ENCODE data around the gene VWA7. TPM values are rescaled to one million over a fixed set of nuclear protein-coding genes. Genes with fewer than 3 reads are reported as not detected.
A peak's percentile ranks its signal among the peaks of the same experiment; 100 is the strongest.

The VWA7 gene
- total and polyA plus RNA-seq, 4 experiments from 2014 or later = 1.00 to 2.5 (median 1.4) TPM

- intact Hi-C loops (cut with micrococcal nuclease) = no loop called here
- Mint-ChIP-seq H3K36me3 (no peaks in the 10 kb centered on the region), H3K4me1 (peaks cover 0 to 5% (median 2%) of the 10 kb centered on the region in 4 donors), H3K4me3 (no peak overlapping the region), H3K9me3 (no peaks in the 10 kb centered on the region), H3K27me3 (peaks cover 0 to 2% of the 10 kb centered on the region in 2 donors), H3K27ac (no peak overlapping the region)
- ChIA-PET POLR2A (ENCODE audit: partially characterized antibody) (no interaction called here), CTCF (ENCODE audit: partially characterized antibody) (interaction anchor here (1.7 kb wide), 1 partner anchor 51 kb away, joined by 5 read pairs; no protein-coding TSS in a partner anchor)
- Histone ChIP-seq H3K4me3 (ENCODE audit: low read length in 2 of 2) (no peak overlapping the region), H3K9me3 (ENCODE audit: control insufficient read depth in 1 of 2, low read length in 2 of 2) (no peaks in the 10 kb centered on the region), H3K27ac (ENCODE audit: low read depth, low read length) (no peak overlapping the region), H3K36me3 (ENCODE audit: insufficient read depth, low read length) (no peaks in the 10 kb centered on the region), H3K27me3 (ENCODE audit: insufficient read depth, low read length) (no peaks in the 10 kb centered on the region), H3K4me1 (ENCODE audit: insufficient read depth, low read length) (no peaks in the 10 kb centered on the region)
- no peak for DNase-seq
Observed at GRCh38 chr6:31719001-31719400, 58.1 kb downstream of the VWA7 start.

- Mint-ChIP-seq H3K27me3 (peaks cover 0 to 2% of the 10 kb centered on the region in 2 donors), H3K4me3 (no peak overlapping the region), H3K27ac (peak overlapping the region in 1 of 7 donors; percentile 42), H3K4me1 (peaks cover 0 to 2% (median 1%) of the 10 kb centered on the region in 4 donors), H3K36me3 (no peaks in the 10 kb centered on the region), H3K9me3 (no peaks in the 10 kb centered on the region)
- H3K36me3 ChIP-seq (ENCODE audit: insufficient read depth, low read length) = no peaks in the 10 kb centered on the region
- intact Hi-C loops (cut with micrococcal nuclease) = no loop called here
- H3K9me3 ChIP-seq (ENCODE audit: control insufficient read depth in 1 of 2, low read length in 2 of 2) = no peaks in the 10 kb centered on the region
- ChIA-PET POLR2A (ENCODE audit: partially characterized antibody) (no interaction called here), CTCF (ENCODE audit: partially characterized antibody) (no interaction called here)
- no peaks in the 10 kb centered on the region for H3K27me3 ChIP-seq (ENCODE audit: insufficient read depth, low read length)
- DNase-seq = no peak
- no peak overlapping the region for H3K27ac ChIP-seq (ENCODE audit: low read depth, low read length)
- H3K4me3 ChIP-seq (ENCODE audit: low read length in 2 of 2) = no peak overlapping the region
- H3K4me1 ChIP-seq (ENCODE audit: insufficient read depth, low read length) = no peaks in the 10 kb centered on the region
Observed at GRCh38 chr6:31718265-31718664, 58.9 kb downstream of the VWA7 start.

DNA sequence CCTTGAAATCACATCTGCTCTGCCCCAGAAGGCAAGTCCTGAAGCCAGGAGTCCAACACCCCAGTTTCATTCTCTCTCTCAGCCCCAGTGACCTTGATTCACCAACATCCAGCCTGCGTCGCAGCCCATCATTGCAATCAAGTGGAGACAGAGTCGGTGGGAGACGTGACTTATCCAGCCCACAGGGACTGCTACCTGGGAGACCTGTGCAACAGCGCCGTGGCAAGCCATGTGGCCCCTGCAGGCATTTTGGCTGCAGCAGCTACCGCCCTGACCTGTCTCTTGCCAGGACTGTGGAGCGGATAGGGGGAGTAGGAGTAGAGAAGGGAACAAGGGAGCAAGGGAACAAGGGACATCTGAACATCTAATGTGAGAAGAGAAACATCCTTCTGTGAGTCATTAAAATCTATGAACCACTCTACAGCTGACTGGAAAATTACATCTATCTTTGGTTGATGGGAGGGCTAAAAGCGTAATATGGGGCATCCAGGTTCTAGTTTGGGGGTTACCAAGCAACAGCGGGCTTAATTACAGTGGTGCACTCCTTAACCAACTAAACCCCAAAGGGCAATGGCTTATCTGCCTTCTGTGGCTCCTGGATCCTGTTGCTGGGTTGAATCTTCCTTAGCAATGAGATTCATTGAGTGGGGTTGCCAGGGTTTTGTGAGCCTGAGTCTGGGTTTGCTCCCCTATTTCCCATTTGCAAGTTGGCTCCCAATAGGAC is 59.5 kb downstream of the VWA7 start:
- H3K9me3 Mint-ChIP-seq = no peaks in the 10 kb centered on the region
- Histone ChIP-seq H3K27me3 (ENCODE audit: insufficient read depth, low read length) (no peaks in the 10 kb centered on the region), H3K27ac (ENCODE audit: low read depth, low read length) (no peak overlapping the region), H3K9me3 (ENCODE audit: control insufficient read depth in 1 of 2, low read length in 2 of 2) (no peaks in the 10 kb centered on the region), H3K4me3 (ENCODE audit: low read length in 2 of 2) (no peak overlapping the region), H3K36me3 (ENCODE audit: insufficient read depth, low read length) (no peaks in the 10 kb centered on the region), H3K4me1 (ENCODE audit: insufficient read depth, low read length) (no peaks in the 10 kb centered on the region)
- H3K27me3 Mint-ChIP-seq = peaks cover 0 to 2% of the 10 kb centered on the region in 2 donors
- no peaks in the 10 kb centered on the region for H3K36me3 Mint-ChIP-seq
- ChIA-PET CTCF (ENCODE audit: partially characterized antibody) (no interaction called here), POLR2A (ENCODE audit: partially characterized antibody) (no interaction called here)
- intact Hi-C loops (cut with micrococcal nuclease) = no loop called here
- H3K4me1 Mint-ChIP-seq = peaks cover 0 to 2% (median 0%) of the 10 kb centered on the region in 4 donors
- no peak overlapping the region for H3K4me3 Mint-ChIP-seq
- DNase-seq = no peak
- H3K27ac Mint-ChIP-seq = no peak overlapping the region

Other genes with a start within 250 kb of the VWA7 start
Only the 30 nearest of the 43 such genes appear.
- gene AIF1, start 162.1 kb downstream of the VWA7 start, total RNA-seq = 1 to 10 TPM; 5.2 to 7.4 TPM
- 10 to 100 TPM; 10.8 to 11.0 TPM for gene AIF1, start 162.1 kb downstream of the VWA7 start, polyA plus RNA-seq
- 100 to 1,000 TPM; 214 to 218 TPM for gene PRRC2A, start 156.6 kb downstream of the VWA7 start, total RNA-seq
- gene PRRC2A, start 156.6 kb downstream of the VWA7 start, polyA plus RNA-seq = 10 to 100 TPM in 1 of 2 donors, under 1 TPM in 1; 0.09 to 12.1 TPM
- 100 to 1,000 TPM; 296 to 325 TPM for gene BAG6, start 124.7 kb downstream of the VWA7 start, total RNA-seq
- gene BAG6, start 124.7 kb downstream of the VWA7 start, polyA plus RNA-seq = 10 to 100 TPM; 12.0 to 23.1 TPM
- gene APOM, start 121.4 kb downstream of the VWA7 start, total RNA-seq = 1 to 10 TPM; 1.3 to 1.5 TPM
- 1 to 10 TPM; 4.9 to 5.2 TPM for gene APOM, start 121.4 kb downstream of the VWA7 start, polyA plus RNA-seq
- gene C6orf47, start 116.5 kb downstream of the VWA7 start, total RNA-seq = 10 to 100 TPM; 37.5 to 39.9 TPM
- 10 to 100 TPM; 15.8 to 29.7 TPM for gene C6orf47, start 116.5 kb downstream of the VWA7 start, polyA plus RNA-seq
- gene GPANK1, start 112.3 kb downstream of the VWA7 start, total RNA-seq = 10 to 100 TPM; 25.1 to 25.5 TPM
- gene GPANK1, start 112.3 kb downstream of the VWA7 start, polyA plus RNA-seq = 10 to 100 TPM; 16.7 to 19.5 TPM
- 100 to 1,000 TPM; 141 to 148 TPM for gene CSNK2B, start 111.2 kb downstream of the VWA7 start, total RNA-seq
- gene CSNK2B, start 111.2 kb downstream of the VWA7 start, polyA plus RNA-seq = 100 to 1,000 TPM; 183 to 232 TPM
- 10 to 100 TPM; 39.3 to 39.8 TPM for gene LY6G5B, start 107.4 kb downstream of the VWA7 start, total RNA-seq
- gene LY6G5B, start 107.4 kb downstream of the VWA7 start, polyA plus RNA-seq = under 1 TPM in 1 of 2 donors, not detected in 1; 0.98 TPM
- gene LY6G5C, start 96.3 kb downstream of the VWA7 start, total RNA-seq = 1 to 10 TPM; 4.4 to 4.5 TPM
- gene LY6G5C, start 96.3 kb downstream of the VWA7 start, polyA plus RNA-seq = 10 to 100 TPM in 1 of 2 donors, 1 to 10 TPM in 1; 8.9 to 11.8 TPM
- 10 to 100 TPM; 66.0 to 69.2 TPM for gene ABHD16A, start 74.0 kb downstream of the VWA7 start, total RNA-seq
- gene ABHD16A, start 74.0 kb downstream of the VWA7 start, polyA plus RNA-seq = 10 to 100 TPM; 35.9 to 46.8 TPM
- not detected for gene LY6G6F, start 70.5 kb downstream of the VWA7 start, total RNA-seq
- gene LY6G6F, start 70.5 kb downstream of the VWA7 start, polyA plus RNA-seq = not detected
- not detected for gene LY6G6D, start 62.0 kb downstream of the VWA7 start, total RNA-seq
- not detected for gene LY6G6D, start 62.0 kb downstream of the VWA7 start, polyA plus RNA-seq
- gene LY6G6C, start 55.6 kb downstream of the VWA7 start, total RNA-seq = not detected
- gene LY6G6C, start 55.6 kb downstream of the VWA7 start, polyA plus RNA-seq = not detected
- not detected for gene MPIG6B, start 54.0 kb downstream of the VWA7 start, total RNA-seq
- not detected for gene MPIG6B, start 54.0 kb downstream of the VWA7 start, polyA plus RNA-seq
- gene DDAH2, start 48.0 kb downstream of the VWA7 start, total RNA-seq = 1 to 10 TPM; 5.4 to 7.4 TPM
- gene DDAH2, start 48.0 kb downstream of the VWA7 start, polyA plus RNA-seq = 10 to 100 TPM; 16.4 to 19.8 TPM
- 10 to 100 TPM; 91.0 to 98.3 TPM for gene CLIC1, start 40.8 kb downstream of the VWA7 start, total RNA-seq
- gene CLIC1, start 40.8 kb downstream of the VWA7 start, polyA plus RNA-seq = 100 to 1,000 TPM; 462 to 601 TPM
- gene MSH5, start 37.3 kb downstream of the VWA7 start, total RNA-seq = 10 to 100 TPM; 11.4 to 12.1 TPM
- 1 to 10 TPM in 1 of 2 donors, under 1 TPM in 1; 0.95 to 3.2 TPM for gene MSH5, start 37.3 kb downstream of the VWA7 start, polyA plus RNA-seq
- gene SAPCD1, start 14.7 kb downstream of the VWA7 start, total RNA-seq = 1 to 10 TPM; 2.7 to 3.7 TPM
- gene SAPCD1, start 14.7 kb downstream of the VWA7 start, polyA plus RNA-seq = under 1 TPM in 1 of 2 donors, not detected in 1; 0.89 TPM
- gene VARS1, start 18.4 kb upstream of the VWA7 start, total RNA-seq = 10 to 100 TPM; 39.6 to 46.8 TPM
- gene VARS1, start 18.4 kb upstream of the VWA7 start, polyA plus RNA-seq = 10 to 100 TPM; 43.4 to 45.9 TPM
- 10 to 100 TPM; 30.0 to 34.6 TPM for gene LSM2, start 29.6 kb upstream of the VWA7 start, total RNA-seq
- 10 to 100 TPM; 67.4 to 80.4 TPM for gene LSM2, start 29.6 kb upstream of the VWA7 start, polyA plus RNA-seq
- 1 to 10 TPM; 8.2 to 8.3 TPM for gene HSPA1L, start 38.0 kb upstream of the VWA7 start, total RNA-seq
- 1 to 10 TPM; 1.1 to 4.4 TPM for gene HSPA1L, start 38.0 kb upstream of the VWA7 start, polyA plus RNA-seq
- gene HSPA1A, start 38.2 kb upstream of the VWA7 start, total RNA-seq = 10 to 100 TPM; 69.9 to 71.5 TPM
- 10 to 100 TPM; 14.6 to 71.9 TPM for gene HSPA1A, start 38.2 kb upstream of the VWA7 start, polyA plus RNA-seq
- 10 to 100 TPM; 58.0 to 60.8 TPM for gene HSPA1B, start 50.4 kb upstream of the VWA7 start, total RNA-seq
- 1 to 10 TPM; 1.9 to 5.3 TPM for gene HSPA1B, start 50.4 kb upstream of the VWA7 start, polyA plus RNA-seq
- gene NEU1, start 85.5 kb upstream of the VWA7 start, total RNA-seq = 10 to 100 TPM; 19.6 to 21.1 TPM
- 10 to 100 TPM; 22.5 to 23.4 TPM for gene NEU1, start 85.5 kb upstream of the VWA7 start, polyA plus RNA-seq
- gene SLC44A4, start 101.7 kb upstream of the VWA7 start, total RNA-seq = not detected
- under 1 TPM in 1 of 2 donors, not detected in 1; 0.11 TPM for gene SLC44A4, start 101.7 kb upstream of the VWA7 start, polyA plus RNA-seq
- 10 to 100 TPM; 79.1 to 82.1 TPM for gene EHMT2, start 120.4 kb upstream of the VWA7 start, total RNA-seq
- 10 to 100 TPM; 24.1 to 47.9 TPM for gene EHMT2, start 120.4 kb upstream of the VWA7 start, polyA plus RNA-seq
- 1 to 10 TPM; 2.4 to 2.5 TPM for gene ZBTB12, start 124.8 kb upstream of the VWA7 start, total RNA-seq
- not detected for gene ZBTB12, start 124.8 kb upstream of the VWA7 start, polyA plus RNA-seq
- 1 to 10 TPM; 2.1 to 3.2 TPM for gene C2, start 150.4 kb upstream of the VWA7 start, total RNA-seq
- gene C2, start 150.4 kb upstream of the VWA7 start, polyA plus RNA-seq = not detected
- under 1 TPM in 1 of 2 experiments, not detected in 1; 0.64 TPM for gene CFB, start 168.8 kb upstream of the VWA7 start, total RNA-seq
- gene CFB, start 168.8 kb upstream of the VWA7 start, polyA plus RNA-seq = not detected
- gene NELFE, start 181.6 kb upstream of the VWA7 start, total RNA-seq = 10 to 100 TPM; 45.8 to 49.0 TPM
- 10 to 100 TPM; 67.0 to 78.5 TPM for gene NELFE, start 181.6 kb upstream of the VWA7 start, polyA plus RNA-seq

Data from CD4-positive, alpha-beta memory T cell (primary cell).